Adrenal gland (tissue), 5 donors: ENCODE results near the gene TNS1.

Experiments used
- CTCF ChIP-seq, 6 experiments: fragments of 450-650 bp in 4 of 6; fragments of 200-600 bp in 2 of 6; sonication (generic) in 1 of 6; IDR thresholded peaks; 1 replicate in 5 of 6; 2 replicates in 1 of 6; pipeline versions ENCODE4 v1.5.1 to v1.8.0; 2016 to 2021; ENCODE audit warnings: antibody characterized with exemption in 6 of 6, mild to moderate bottlenecking in 2 of 6, moderate library complexity in 1 of 6
- POLR2A ChIP-seq, 2 donors: fragments of 450-650 bp; IDR thresholded peaks; one replicate each; pipeline ENCODE4 v1.6.1; 2017; ENCODE audit warnings: antibody characterized with exemption in 2 of 2, mild to moderate bottlenecking in 2 of 2, moderate library complexity in 1 of 2
- donor health status: DM: no; HTN: no; CAD: no.

- no peak for TF ChIP-seq CTCF (IDR thresholded peaks at IDR 0.05)
- TF ChIP-seq POLR2A (IDR thresholded peaks at IDR 0.05), result no peak
These were observed 43.9 kb downstream of the TNS1 start for GRCh38 chr2:217958884-217959225.
